Endothelial cell of umbilical vein (primary cell): ENCODE measurements around the gene KCNJ12. TPM values are rescaled to one million over a fixed set of nuclear protein-coding genes. Genes with fewer than 3 reads are reported as not detected.
"Not testable (repeated sequence)": the region's sequence is repeated elsewhere in the genome, so short reads cannot be mapped to it uniquely, and the experiment has no call there.

Experiments used
- BruUV-seq: library from RNA; stranded (reverse); fragments of 400-500 nt; replicated peaks from 2 replicates; lab custom pipeline; 2021; lab: Mats Ljungman, UMichigan
- CTCF ChIA-PET: fragments of 300-600, 350-600 bp; sonication (Branson Sonifier 250); formaldehyde crosslinking; loops from one replicate; lab custom pipeline; 2021; ENCODE audit warnings: antibody characterized with exemption, inconsistent platforms; lab: Charles Lee
- POLR2A ChIA-PET: fragments of 300-600, 350-600 bp; sonication (Branson Sonifier 250); formaldehyde crosslinking; loops from one replicate; lab custom pipeline; 2021; ENCODE audit warnings: antibody characterized with exemption, inconsistent platforms; lab: Charles Lee
- DNase-seq: peaks from one replicate; pipeline ENCODE4 v3.0.0-alpha.2; 2011; ENCODE audit warnings: low read depth, low spot score
- FAIRE-seq: peaks from 2 replicates; lab custom pipeline; 2011; peaks lifted over from hg19 to GRCh38; lab: Jason Lieb, UNC
- H2AFZ ChIP-seq: 2 replicates; pipeline ENCODE4 v1.6.0; 2012; ENCODE audit warnings: low read depth, low read length, control low read depth, inconsistent platforms
- H3K27ac ChIP-seq: 2 replicates; pipeline ENCODE4 v1.5.1; 2011; ENCODE audit warnings: low read depth, mild to moderate bottlenecking, control low read depth, low read length, moderate library complexity; ENCODE audit not compliant: insufficient read depth
- H3K27me3 ChIP-seq, 2 experiments: 2 replicates each; pipeline versions ENCODE4 v1.6.0 to v1.6.1; 2011; ENCODE audit warnings: low read length in 2 of 2, mixed read lengths in 1 of 2; ENCODE audit not compliant: control insufficient read depth in 2 of 2, insufficient read depth in 2 of 2
- H3K36me3 ChIP-seq, 2 experiments: 2 replicates in 1 of 2; 3 replicates in 1 of 2; pipeline ENCODE4 v1.5.1; 2011; ENCODE audit warnings: low read length in 2 of 2, mild to moderate bottlenecking in 1 of 2, moderate library complexity in 1 of 2; ENCODE audit not compliant: control insufficient read depth in 2 of 2, insufficient read depth in 2 of 2; ENCODE audit errors: extremely low read depth in 1 of 2
- H3K4me1 ChIP-seq: 3 replicates; pipeline ENCODE4 v1.5.1; 2011; ENCODE audit warnings: mild to moderate bottlenecking, low read length; ENCODE audit not compliant: control insufficient read depth, insufficient read depth; ENCODE audit errors: extremely low read depth
- H3K4me2 ChIP-seq: 2 replicates; pipeline ENCODE4 v1.6.1; 2011; ENCODE audit warnings: low read length, control low read depth, mixed read lengths; ENCODE audit not compliant: insufficient read depth
- H3K4me3 ChIP-seq, 3 experiments: fragments of 200-600 bp in 1 of 3; sonication (generic), shearing (Covaris generic) in 1 of 3; replicated peaks in 1 of 3; 2 replicates each; pipeline ENCODE4 v1.5.1; 2011 to 2016; ENCODE audit warnings: control low read depth in 3 of 3, low read length in 3 of 3, mild to moderate bottlenecking in 2 of 3, inconsistent platforms in 1 of 3, low read depth in 1 of 3, moderate library complexity in 1 of 3; ENCODE audit not compliant: insufficient read depth in 1 of 3
- H3K79me2 ChIP-seq: 2 replicates; pipeline ENCODE4 v1.6.0; 2012; ENCODE audit warnings: low read length, inconsistent platforms; ENCODE audit not compliant: control insufficient read depth, insufficient read depth
- H3K9ac ChIP-seq: replicated peaks from 2 replicates; pipeline ENCODE3; 2011; ENCODE audit warnings: low read length, control low read depth; ENCODE audit not compliant: insufficient read depth; ENCODE audit errors: extremely low read depth
- H3K9me1 ChIP-seq: replicated peaks from 3 replicates; pipeline ENCODE4 v1.6.0; 2011; ENCODE audit warnings: mild to moderate bottlenecking, low read length; ENCODE audit not compliant: control insufficient read depth, insufficient read depth; ENCODE audit errors: extremely low read depth
- H3K9me3 ChIP-seq: replicated peaks from 2 replicates; pipeline ENCODE4 v1.5.1; 2012; ENCODE audit warnings: low read length, inconsistent platforms; ENCODE audit not compliant: control insufficient read depth, insufficient read depth
- H4K20me1 ChIP-seq: replicated peaks from 2 replicates; pipeline ENCODE3; 2011; ENCODE audit warnings: mild to moderate bottlenecking, low read length; ENCODE audit not compliant: control insufficient read depth, insufficient read depth; ENCODE audit errors: extremely low read depth
- CTCF ChIP-seq, 2 donors: IDR thresholded peaks; 1 replicate in 1 of 2; 2 replicates in 1 of 2; pipeline ENCODE4 v1.5.1; 2011; ENCODE audit warnings: low read length in 2 of 2, mild to moderate bottlenecking in 2 of 2, moderate library complexity in 2 of 2, control low read depth in 1 of 2, inconsistent platforms in 1 of 2, low read depth in 1 of 2; ENCODE audit not compliant: insufficient read depth in 1 of 2; ENCODE audit errors: extremely low read depth in 1 of 2
- EZH2 ChIP-seq: IDR thresholded peaks from 2 replicates; pipeline ENCODE4 v1.6.1; 2012; ENCODE audit warnings: borderline replicate concordance, low read depth, mild to moderate bottlenecking, moderate library complexity, low read length, inconsistent platforms; ENCODE audit not compliant: severe bottlenecking
- FOS ChIP-seq: IDR thresholded peaks from 2 replicates; pipeline ENCODE4 v1.6.1; 2011; ENCODE audit warnings: mild to moderate bottlenecking, low read length, moderate library complexity, borderline replicate concordance; ENCODE audit not compliant: insufficient read depth
- GATA2 ChIP-seq: IDR thresholded peaks from 2 replicates; pipeline ENCODE4 v1.7.0; 2011; ENCODE audit warnings: low read depth, mild to moderate bottlenecking, moderate library complexity, mixed read lengths, low read length; ENCODE audit not compliant: insufficient read length, insufficient read depth
- JUN ChIP-seq: IDR thresholded peaks from 2 replicates; pipeline ENCODE4 v1.6.1; 2011; ENCODE audit warnings: borderline replicate concordance, low read depth; ENCODE audit not compliant: insufficient read length, insufficient read depth
- MAX ChIP-seq: IDR thresholded peaks from 2 replicates; pipeline ENCODE4 v1.6.1; 2011; ENCODE audit not compliant: insufficient read depth, insufficient read length
- MYC ChIP-seq: IDR thresholded peaks from one replicate; pipeline ENCODE4 v1.6.1; 2011; ENCODE audit warnings: mild to moderate bottlenecking, low read depth, low read length
- POLR2A ChIP-seq: IDR thresholded peaks from 2 replicates; pipeline ENCODE4 v1.6.1; 2012; ENCODE audit warnings: low read depth, mild to moderate bottlenecking, control low read depth, low read length
- POLR2AphosphoS5 ChIP-seq: IDR thresholded peaks from 2 replicates; pipeline ENCODE4 v1.6.1; 2012; ENCODE audit warnings: low read depth, mild to moderate bottlenecking, control low read depth, low read length, moderate library complexity; ENCODE audit not compliant: insufficient read depth
- dilution Hi-C: fragments of 300-500 bp; cut with MboI; formaldehyde crosslinking; loops from one replicate; pipeline ENCODE4 v1.15.0; 2019; ENCODE audit warnings: low sequenced_read_pairs; ENCODE audit not compliant: extremely low pct_ligation_motif_present
- intact Hi-C: fragments of 100-400 bp; cut with micrococcal nuclease; formaldehyde crosslinking; loops from one replicate; pipeline ENCODE4 v1.10.0; 2022
- polyA plus RNA-seq, 4 experiments: library from polyadenylated mRNA; depleted of rRNA in 3 of 4; stranded (reverse) in 3 of 4; unstranded in 1 of 4; fragments of >200 nt; gene quantifications; 2 replicates each; pipeline versions ENCODE4 v1.2.1 to v1.2.3, GENCODE V29; 2011 to 2012; ENCODE audit warnings: missing spikeins in 1 of 4
- total RNA-seq: library from RNA; stranded (reverse); gene quantifications from 2 replicates; pipeline ENCODE4 v1.2.3, GENCODE V29; 2021

Gene KCNJ12
- total and polyA plus RNA-seq, 2 donors (not counting 3 experiments of a cell fraction or from before 2014, with no cell fraction given): 0.19 to 0.44 TPM

DNA sequence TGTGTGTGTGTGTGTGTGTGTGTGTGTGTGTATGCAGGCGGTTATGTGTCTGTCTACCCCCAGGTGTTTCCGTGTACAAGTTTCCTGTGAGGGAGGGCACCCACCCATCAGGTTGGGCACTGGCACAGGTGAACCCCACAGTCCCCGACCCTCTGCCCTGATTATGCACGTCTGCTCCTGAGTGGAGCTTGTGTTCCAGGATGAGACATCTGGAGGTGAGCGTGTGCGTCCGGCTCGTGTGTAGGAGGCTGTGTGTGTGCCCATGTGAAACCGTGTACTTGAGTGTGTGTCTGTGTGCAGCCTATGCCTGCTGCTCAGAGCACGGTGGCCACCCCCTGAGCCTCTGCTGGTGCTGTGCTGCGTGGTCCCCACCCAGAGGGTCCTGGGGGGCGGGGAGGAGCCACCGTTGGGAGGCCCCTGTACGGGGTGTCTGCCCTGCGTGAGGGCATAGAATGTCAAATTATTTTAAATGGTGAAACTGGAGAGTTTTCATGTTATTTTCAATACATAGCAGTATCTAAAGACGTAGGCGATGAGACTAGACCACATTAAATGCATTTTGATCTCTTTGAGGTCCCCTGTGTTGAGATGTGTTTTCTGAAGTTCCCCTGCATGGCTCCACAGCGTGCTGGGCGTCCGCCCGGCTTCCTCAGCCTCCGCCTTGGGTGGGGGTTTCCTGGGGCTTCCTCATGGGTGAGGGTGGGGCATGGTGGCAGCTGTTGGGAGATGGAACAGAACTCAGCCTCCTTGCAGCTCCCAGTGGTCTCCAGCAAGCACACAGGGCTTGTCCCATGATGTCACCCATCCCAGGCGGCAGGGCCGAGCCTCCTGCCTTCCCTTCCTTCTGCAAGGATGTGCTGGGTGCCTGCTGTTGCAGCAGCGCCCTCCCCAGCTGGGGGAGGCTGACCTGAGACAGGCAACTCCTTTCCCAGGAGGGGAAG, 43.4 kb downstream of the KCNJ12 start:
- ChIA-PET CTCF (no interaction called here), POLR2A (no interaction called here)
- H3K4me2 ChIP-seq: no peak overlapping the region
- dilution Hi-C loops: no loop called here
- no peaks in the 10 kb centered on the region for H3K9me1 ChIP-seq
- intact Hi-C loops: no loop called here
- no peak overlapping the region for H3K4me3 ChIP-seq
- H3K36me3 ChIP-seq: no peaks in the 10 kb centered on the region
- no peaks in the 10 kb centered on the region for H4K20me1 ChIP-seq
- no peak overlapping the region for H3K9ac ChIP-seq
- BruUV-seq: no TSS peak
- H2AFZ ChIP-seq: no peak overlapping the region
- DNase-seq: no peak
- no peaks in the 10 kb centered on the region for H3K79me2 ChIP-seq
- H3K27me3 ChIP-seq: no peaks in the 10 kb centered on the region
- no peaks in the 10 kb centered on the region for H3K4me1 ChIP-seq
- no peaks in the 10 kb centered on the region for H3K9me3 ChIP-seq
- TF ChIP-seq POLR2A (no peak), GATA2 (no peak), FOS (no peak), JUN (no peak), MAX (no peak), CTCF (IDR thresholded peaks at IDR 0.05; ENCODE audit: extremely low read depth in 1 of 2, insufficient read depth in 1 of 2, low read depth in 1 of 2, low read length in 2 of 2) (no peak), EZH2 (no peak), POLR2AphosphoS5 (no peak), MYC (no peak)
- FAIRE-seq: no peak
- H3K27ac ChIP-seq: no peak overlapping the region

DNA sequence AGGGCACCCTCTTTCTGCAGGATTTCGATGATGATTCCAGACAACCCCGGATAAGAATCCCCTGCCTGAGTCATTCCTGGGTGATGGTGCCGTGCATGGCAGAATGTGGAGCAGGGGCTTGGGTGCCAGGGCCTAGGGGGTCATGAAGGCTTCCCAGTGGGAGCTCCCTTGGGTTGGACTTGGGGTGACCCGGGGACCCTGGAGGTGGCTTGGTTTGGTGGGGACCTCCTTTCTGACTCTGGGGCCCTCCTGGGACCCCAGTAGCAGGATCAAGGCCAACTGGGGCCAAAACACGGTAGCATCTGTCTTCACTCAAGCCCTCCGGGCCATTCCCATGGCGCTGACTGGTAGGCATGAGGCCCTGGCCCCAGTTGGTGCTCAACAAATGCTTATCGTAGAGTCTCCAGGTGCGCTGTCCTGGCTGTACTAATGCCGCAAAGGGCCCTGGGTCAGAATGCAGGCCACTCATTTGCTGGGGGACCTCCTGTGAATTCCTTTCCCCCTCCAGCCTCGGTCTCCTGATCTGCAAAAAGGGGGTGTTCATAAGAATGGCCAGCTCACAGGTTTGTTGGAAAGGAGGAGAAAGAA, 44.4 kb downstream of the KCNJ12 start:
- H3K9ac ChIP-seq, H3K27me3 ChIP-seq, H3K4me2 ChIP-seq, dilution Hi-C loops, DNase-seq, H2AFZ ChIP-seq, H3K4me3 ChIP-seq, CTCF ChIA-PET, BruUV-seq, intact Hi-C loops, FAIRE-seq, H3K4me1 ChIP-seq, H3K9me3 ChIP-seq, H3K79me2 ChIP-seq, POLR2A ChIA-PET, H3K27ac ChIP-seq, H3K36me3 ChIP-seq, H4K20me1 ChIP-seq, H3K9me1 ChIP-seq: not testable (repeated sequence)
